ENCODE results near the gene ARAP1. TPM values are rescaled to one million over a fixed set of nuclear protein-coding genes. Genes with fewer than 3 reads are reported as not detected.

Gene ARAP1
- polyA plus RNA-seq, 3 donors = 48.7 to 487 (median 79.0) TPM

DNA sequence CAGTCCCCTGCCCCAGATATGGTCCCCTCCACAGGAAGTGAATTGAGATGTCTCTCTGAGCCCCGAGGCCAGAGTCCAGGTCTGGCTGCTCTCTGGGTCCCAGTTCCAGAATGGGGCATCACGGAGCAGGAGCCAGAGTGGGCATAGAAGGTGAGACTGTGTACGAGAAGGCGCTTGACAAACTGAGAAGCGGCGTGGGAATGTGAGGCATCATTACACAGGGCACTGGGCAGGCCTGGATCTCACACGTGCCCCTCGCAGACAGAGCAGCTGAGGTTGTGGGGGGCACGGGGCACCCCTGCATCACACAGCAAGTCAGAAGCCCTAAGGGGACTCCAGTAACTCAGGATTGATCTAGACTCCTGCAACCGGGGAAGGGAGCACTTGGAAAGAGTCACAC lies 32.5 kb upstream of the ARAP1 start:
- Histone ChIP-seq H4K20me1 (ENCODE audit: insufficient read depth, low read length) (peaks cover 13% of the 10 kb centered on the region), H3K4me3 (replicated peaks in 1 of 3; ENCODE audit: low read depth in 2 of 3, low read length in 3 of 3) (no peak overlapping the region), H3K79me2 (ENCODE audit: insufficient read depth, low read length) (no peaks in the 10 kb centered on the region), H2AFZ (ENCODE audit: insufficient read depth, low read depth, low read length, poor library complexity, severe bottlenecking) (no peak overlapping the region), H3K36me3 (replicated peaks in 1 of 2; ENCODE audit: control insufficient read depth in 1 of 2, insufficient read depth in 2 of 2, low read length in 2 of 2) (no peaks in the 10 kb centered on the region), H3K4me2 (replicated peaks; ENCODE audit: extremely low read depth, low read length, poor library complexity, severe bottlenecking) (no peak overlapping the region), H3K9me3 (replicated peaks in 1 of 2; ENCODE audit: control insufficient read depth in 1 of 2, insufficient read depth in 1 of 2, low read length in 2 of 2) (no peaks in the 10 kb centered on the region), H3K27me3 (ENCODE audit: control insufficient read depth in 2 of 2, insufficient read depth in 2 of 2, low read length in 2 of 2) (peaks cover 3 to 27% of the 10 kb centered on the region in 2 donors), H3K27ac (ENCODE audit: low read depth in 1 of 2, low read length in 2 of 2) (no peak overlapping the region), H3K9ac (ENCODE audit: insufficient read depth, low read length, poor library complexity, severe bottlenecking) (no peak overlapping the region), H3K4me1 (ENCODE audit: control insufficient read depth in 1 of 2, insufficient read depth in 2 of 2, low read length in 2 of 2) (peaks cover 51 to 60% of the 10 kb centered on the region in 2 donors)
- Mint-ChIP-seq H3K9me3 (peaks cover 0 to 1% (median 0%) of the 10 kb centered on the region in 7 donors), H3K27me3 (ENCODE audit: low read depth in 3 of 3) (peaks cover 25 to 28% (median 27%) of the 10 kb centered on the region in 3 donors), H3K36me3 (peaks cover 5 to 15% of the 10 kb centered on the region in 2 donors), H3K4me1 (peaks cover 55% of the 10 kb centered on the region), H3K4me3 (no peak overlapping the region), H3K27ac (no peak overlapping the region)
- intact Hi-C loops (cut with micrococcal nuclease) = loop anchor here (2.0 to 5.0 kb wide), 2 partner anchors 14 to 62 kb away; no protein-coding TSS in a partner anchor
- 92% methylated on average over 8 of the region's 10 CpGs for WGBS (ENCODE audit: insufficient coverage)
- TF ChIP-seq, protein P1, sequence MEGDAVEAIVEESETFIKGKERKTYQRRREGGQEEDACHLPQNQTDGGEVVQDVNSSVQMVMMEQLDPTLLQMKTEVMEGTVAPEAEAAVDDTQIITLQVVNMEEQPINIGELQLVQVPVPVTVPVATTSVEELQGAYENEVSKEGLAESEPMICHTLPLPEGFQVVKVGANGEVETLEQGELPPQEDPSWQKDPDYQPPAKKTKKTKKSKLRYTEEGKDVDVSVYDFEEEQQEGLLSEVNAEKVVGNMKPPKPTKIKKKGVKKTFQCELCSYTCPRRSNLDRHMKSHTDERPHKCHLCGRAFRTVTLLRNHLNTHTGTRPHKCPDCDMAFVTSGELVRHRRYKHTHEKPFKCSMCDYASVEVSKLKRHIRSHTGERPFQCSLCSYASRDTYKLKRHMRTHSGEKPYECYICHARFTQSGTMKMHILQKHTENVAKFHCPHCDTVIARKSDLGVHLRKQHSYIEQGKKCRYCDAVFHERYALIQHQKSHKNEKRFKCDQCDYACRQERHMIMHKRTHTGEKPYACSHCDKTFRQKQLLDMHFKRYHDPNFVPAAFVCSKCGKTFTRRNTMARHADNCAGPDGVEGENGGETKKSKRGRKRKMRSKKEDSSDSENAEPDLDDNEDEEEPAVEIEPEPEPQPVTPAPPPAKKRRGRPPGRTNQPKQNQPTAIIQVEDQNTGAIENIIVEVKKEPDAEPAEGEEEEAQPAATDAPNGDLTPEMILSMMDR (IDR thresholded peaks at IDR 0.05) = no peak
- DNase-seq = no peak

DNA sequence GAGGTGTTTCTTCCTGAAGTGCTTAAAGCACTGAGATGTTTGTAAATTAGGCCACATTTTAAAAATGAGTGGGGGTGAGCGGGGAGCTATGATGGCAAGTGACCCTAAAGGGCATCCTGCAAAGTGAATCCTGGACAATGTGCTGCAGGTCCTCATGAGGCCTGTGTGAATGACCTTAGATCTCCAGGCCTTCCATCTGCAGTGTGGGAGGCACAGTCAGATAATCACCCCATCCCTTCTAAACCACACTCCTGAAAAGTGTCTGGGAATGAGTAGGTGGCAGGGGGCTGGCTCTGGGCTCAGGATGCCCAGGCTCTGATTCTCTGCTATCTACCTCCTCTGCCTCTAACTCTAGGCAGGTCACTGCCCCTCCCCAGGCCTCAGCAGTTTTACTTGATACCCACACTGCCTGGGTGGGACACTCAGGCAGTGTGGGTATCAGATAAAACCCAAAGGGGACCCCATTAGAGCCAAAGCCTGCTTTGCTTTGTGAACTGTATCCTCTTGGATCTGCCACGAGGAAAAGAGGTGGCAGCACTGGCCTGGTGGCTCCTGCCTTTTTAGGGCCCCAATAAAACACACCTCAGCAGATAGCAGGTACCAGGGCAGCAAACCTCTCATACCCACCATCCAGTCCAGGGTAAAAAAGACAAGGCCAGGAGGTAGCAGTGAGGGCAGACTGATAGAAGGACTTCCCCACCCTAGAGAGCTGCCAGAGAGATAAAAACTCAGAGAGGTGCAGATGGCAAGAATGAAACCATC lies 31.1 kb upstream of the ARAP1 start:
- no peak for DNase-seq
- intact Hi-C loops (cut with micrococcal nuclease) = no loop called here
- no peaks in the 10 kb centered on the region for H3K36me3 ChIP-seq (replicated peaks in 1 of 2; ENCODE audit: control insufficient read depth in 1 of 2, insufficient read depth in 2 of 2, low read length in 2 of 2)
- H3K27me3 Mint-ChIP-seq (ENCODE audit: low read depth in 3 of 3) = peaks cover 29 to 36% (median 33%) of the 10 kb centered on the region in 3 donors
- H4K20me1 ChIP-seq (ENCODE audit: insufficient read depth, low read length) = peaks cover 13% of the 10 kb centered on the region
- peaks cover 37 to 47% of the 10 kb centered on the region in 2 donors for H3K4me1 ChIP-seq (ENCODE audit: control insufficient read depth in 1 of 2, insufficient read depth in 2 of 2, low read length in 2 of 2)
- no peak overlapping the region for H3K4me2 ChIP-seq (replicated peaks; ENCODE audit: extremely low read depth, low read length, poor library complexity, severe bottlenecking)
- H3K79me2 ChIP-seq (ENCODE audit: insufficient read depth, low read length) = no peaks in the 10 kb centered on the region
- H3K27ac Mint-ChIP-seq = no peak overlapping the region
- H3K9me3 ChIP-seq (replicated peaks in 1 of 2; ENCODE audit: control insufficient read depth in 1 of 2, insufficient read depth in 1 of 2, low read length in 2 of 2) = no peaks in the 10 kb centered on the region
- peaks cover 3 to 30% of the 10 kb centered on the region in 2 donors for H3K27me3 ChIP-seq (ENCODE audit: control insufficient read depth in 2 of 2, insufficient read depth in 2 of 2, low read length in 2 of 2)
- no peak overlapping the region for H3K27ac ChIP-seq (ENCODE audit: low read depth in 1 of 2, low read length in 2 of 2)
- 100% methylated on average over 2 of the region's 2 CpGs for WGBS (ENCODE audit: insufficient coverage)
- no peak overlapping the region for H3K9ac ChIP-seq (ENCODE audit: insufficient read depth, low read length, poor library complexity, severe bottlenecking)
- peak overlapping the region in 1 of 2 donors; percentile 8 for H3K4me3 Mint-ChIP-seq
- TF ChIP-seq, protein P1 (IDR thresholded peaks at IDR 0.05) = no peak
- H2AFZ ChIP-seq (ENCODE audit: insufficient read depth, low read depth, low read length, poor library complexity, severe bottlenecking) = no peak overlapping the region
- peaks cover 0 to 2% (median 0%) of the 10 kb centered on the region in 7 donors for H3K9me3 Mint-ChIP-seq
- H3K36me3 Mint-ChIP-seq = peaks cover 6 to 20% of the 10 kb centered on the region in 2 donors
- no peak overlapping the region for H3K4me3 ChIP-seq (replicated peaks in 1 of 3; ENCODE audit: low read depth in 2 of 3, low read length in 3 of 3)
- H3K4me1 Mint-ChIP-seq = peaks cover 48% of the 10 kb centered on the region
